K562 (cell line): Measurements from ENCODE around the gene DKK1. TPM values are rescaled to one million over a fixed set of nuclear protein-coding genes. Genes with fewer than 3 reads are reported as not detected.
"Not testable (repeated sequence)": the region's sequence is repeated elsewhere in the genome, so short reads cannot be mapped to it uniquely, and the experiment has no call there.

ENCODE experiments used
- ATAC-seq: fragments of 200-7000 bp; cut with Tn5 transposase; 3 replicates; pipeline ENCODE4 v1.9.1; 2020; ENCODE audit warnings: moderate library complexity
- BruUV-seq: library from RNA; stranded (reverse); fragments of 400-500 nt; replicated peaks from 2 replicates; lab custom pipeline; 2021; lab: Mats Ljungman, UMichigan
- CTCF ChIA-PET: fragments of 300-600 bp; formaldehyde crosslinking; extraction: SDS; loops from one replicate; lab custom pipeline; 2021; ENCODE audit warnings: low intra/inter-chr PET ratio; lab: Yijun Ruan, JAX
- POLR2A ChIA-PET: fragments of 300-600, 350-650 bp; sonication (Branson Sonifier 250); formaldehyde crosslinking; extraction: SDS; loops from one replicate; lab custom pipeline; 2021; ENCODE audit warnings: antibody characterized with exemption, inconsistent platforms; lab: Yijun Ruan, JAX
- DNase-seq, 4 experiments: peaks; one replicate each; pipeline versions ENCODE4 v3.0.0 to v3.0.0-alpha.2; 2011 to 2018; ENCODE audit warnings: low spot score in 3 of 4, mixed read lengths in 3 of 4; ENCODE audit errors: extremely low read depth in 1 of 4
- FAIRE-seq: peaks from 2 replicates; lab custom pipeline; 2011; peaks lifted over from hg19 to GRCh38; lab: Jason Lieb, UNC
- H2AFZ ChIP-seq: 2 replicates; pipeline ENCODE4 v1.6.0; 2011; ENCODE audit warnings: low read depth, low read length, control low read depth, inconsistent platforms
- H3K27ac ChIP-seq: fragments of 200-600 bp; 3 replicates; pipeline ENCODE4 v1.8.0; 2011; ENCODE audit warnings: low read depth, mild to moderate bottlenecking, control low read depth, inconsistent platforms, low read length, moderate library complexity, mixed read lengths; ENCODE audit errors: extremely low read depth
- H3K27me3 ChIP-seq, 2 experiments: fragments of 300-600 bp in 1 of 2; 2 replicates in 1 of 2; 3 replicates in 1 of 2; pipeline versions ENCODE4 v1.6.0 to v1.8.0; 2011; ENCODE audit warnings: inconsistent platforms in 2 of 2, low read length in 2 of 2, mild to moderate bottlenecking in 1 of 2, mixed read lengths in 1 of 2, moderate library complexity in 1 of 2; ENCODE audit not compliant: control insufficient read depth in 2 of 2, insufficient read depth in 2 of 2
- H3K36me3 ChIP-seq: fragments of 300-600 bp; 3 replicates; pipeline ENCODE4 v1.8.0; 2011; ENCODE audit warnings: mild to moderate bottlenecking, low read length, inconsistent platforms; ENCODE audit not compliant: control insufficient read depth, insufficient read depth
- H3K4me1 ChIP-seq, 2 experiments: fragments of 200-600 bp in 1 of 2; replicated peaks in 1 of 2; 2 replicates in 1 of 2; 3 replicates in 1 of 2; pipeline versions ENCODE4 v1.5.1 to v1.8.0; 2011; ENCODE audit warnings: inconsistent platforms in 2 of 2, low read length in 2 of 2, mild to moderate bottlenecking in 1 of 2, mixed read lengths in 1 of 2, moderate library complexity in 1 of 2; ENCODE audit not compliant: control insufficient read depth in 2 of 2, insufficient read depth in 2 of 2
- H3K4me2 ChIP-seq: 2 replicates; pipeline ENCODE4 v1.6.1; 2011; ENCODE audit warnings: low read length, control low read depth, inconsistent platforms, mixed read lengths; ENCODE audit not compliant: insufficient read depth
- H3K4me3 ChIP-seq: fragments of 200-600 bp; sonication (generic), shearing (Covaris generic); 2 replicates; pipeline ENCODE4 v1.5.1; 2016; ENCODE audit warnings: control low read depth, inconsistent platforms
- H3K79me2 ChIP-seq: fragments of 200-600 bp; 3 replicates; pipeline ENCODE4 v1.8.0; 2011; ENCODE audit warnings: low read length, inconsistent platforms; ENCODE audit not compliant: control insufficient read depth, insufficient read depth
- H3K9ac ChIP-seq, 2 experiments: 2 replicates each; pipeline versions ENCODE4 v1.6.0 to v1.6.1; 2011; ENCODE audit warnings: low read depth in 2 of 2, low read length in 2 of 2, control low read depth in 1 of 2, inconsistent platforms in 1 of 2, mild to moderate bottlenecking in 1 of 2, mixed read lengths in 1 of 2; ENCODE audit not compliant: insufficient read depth in 1 of 2
- H3K9me1 ChIP-seq: one replicate; pipeline ENCODE4 v1.6.0; 2011; ENCODE audit warnings: inconsistent platforms, mild to moderate bottlenecking, low read length, moderate library complexity; ENCODE audit not compliant: control insufficient read depth, insufficient read depth
- H3K9me3 ChIP-seq: replicated peaks from 2 replicates; pipeline ENCODE4 v1.5.1; 2011; ENCODE audit warnings: low read depth, low read length, inconsistent platforms; ENCODE audit not compliant: control insufficient read depth, insufficient read depth
- H4K20me1 ChIP-seq: replicated peaks from 2 replicates; pipeline ENCODE4 v1.6.1; 2011; ENCODE audit warnings: low read length, inconsistent platforms, mixed read lengths; ENCODE audit not compliant: control insufficient read depth, insufficient read depth
- WGBS: fragments of 100-300 bp; shearing (Covaris generic); methylation state at CpG from one replicate; pipeline ENCODE4 v1.1.6; 2016; ENCODE audit warnings: low coverage, mixed read lengths; ENCODE audit not compliant: insufficient coverage; ENCODE audit errors: missing lambda C conversion rate; 5-methylcytosine and 5-hydroxymethylcytosine counted together
- in situ Hi-C: fragments of 300-500 bp; cut with MboI; formaldehyde crosslinking; loops from 4 replicates; pipeline ENCODE4 v1.15.0; 2018; ENCODE audit warnings: inconsistent platforms, mixed read lengths
- intact Hi-C: fragments of 100-400 bp; cut with micrococcal nuclease; formaldehyde crosslinking; loops from 2 replicates; pipeline ENCODE4 v1.14.2; 2022
- polyA plus RNA-seq, 8 experiments: library from polyadenylated mRNA; depleted of rRNA in 4 of 8; stranded (reverse) in 5 of 8; unstranded in 3 of 8; fragments of >200 nt; fragmentation: Nextera tagmentation in 2 of 8; fragmentation: Illumina TruSeq in 1 of 8; extraction: Ambion mirVana in 2 of 8; extraction: Trizol in 1 of 8; gene quantifications; 2 replicates each; pipeline versions ENCODE4 v1.2.1 to v1.2.3, GENCODE V29; 2011 to 2014; ENCODE audit warnings: inconsistent platforms in 1 of 8, missing spikeins in 1 of 8
- total RNA-seq, 7 experiments: library from RNA; depleted of rRNA in 6 of 7; stranded (reverse); fragments of >200 nt in 6 of 7; fragmentation: Illumina TruSeq in 2 of 7; extraction: Trizol in 2 of 7; gene quantifications; 2 replicates each; pipeline versions ENCODE4 v1.2.1 to v1.2.3, GENCODE V29; 2011 to 2021; ENCODE audit warnings: low replicate concordance in 1 of 7

The DKK1 gene
- total and polyA plus RNA-seq, 9 of the 15 experiments (the other 6 are each of a cell fraction or from before 2014, with no cell fraction given), result 0.13 TPM; not detected in 8

DNA sequence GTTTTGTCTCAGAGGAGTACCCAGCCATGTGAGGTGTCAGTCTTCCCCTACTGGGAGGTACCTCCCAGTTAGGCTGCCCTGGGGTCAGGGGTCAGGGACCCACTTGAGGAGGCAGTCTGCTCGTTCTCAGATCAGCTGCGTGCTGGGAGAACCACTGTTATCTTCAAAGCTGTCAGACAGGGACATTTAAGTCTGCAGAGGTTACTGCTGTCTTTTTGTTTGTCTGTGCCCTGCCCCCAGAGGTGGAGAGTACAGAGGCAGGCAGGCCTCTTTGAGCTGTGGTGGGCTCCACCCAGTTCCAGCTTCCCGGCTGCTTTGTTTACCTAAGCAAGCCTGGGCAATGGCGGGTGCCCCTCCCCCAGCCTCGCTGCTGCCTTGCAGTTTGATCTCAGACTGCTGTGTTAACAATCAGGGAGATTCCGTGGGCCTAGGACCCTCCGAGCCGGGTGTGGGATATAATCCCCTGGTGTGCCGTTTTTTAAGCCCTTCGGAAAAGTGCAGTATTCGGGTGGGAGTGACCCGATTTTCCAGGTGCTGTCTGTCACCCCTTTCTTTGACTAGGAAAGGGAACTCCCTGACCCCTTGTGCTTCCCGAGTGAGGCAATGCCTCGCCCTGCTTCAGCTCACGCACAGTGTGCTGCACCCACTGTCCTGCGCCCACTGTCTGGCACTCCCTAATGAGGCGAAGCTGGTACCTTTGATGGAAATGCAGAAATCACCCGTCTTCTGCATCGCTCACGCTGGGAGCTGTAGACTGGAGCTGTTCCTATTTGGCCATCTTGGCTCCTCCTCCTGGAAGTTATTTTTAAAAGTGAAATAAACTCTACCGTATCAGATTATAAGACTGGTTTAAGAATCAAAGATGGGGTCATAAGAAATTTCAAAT is 51.7 kb downstream of the DKK1 start:
- H3K9ac ChIP-seq, in situ Hi-C loops, H3K36me3 ChIP-seq, H2AFZ ChIP-seq, CTCF ChIA-PET, H3K9me3 ChIP-seq, ATAC-seq, H3K27me3 ChIP-seq, H3K9me1 ChIP-seq, DNase-seq, POLR2A ChIA-PET, intact Hi-C loops, H3K4me1 ChIP-seq, H3K4me2 ChIP-seq, H3K27ac ChIP-seq, H3K79me2 ChIP-seq, FAIRE-seq, H4K20me1 ChIP-seq, BruUV-seq, H3K4me3 ChIP-seq: not testable (repeated sequence)
- 2% methylated on average over 15 of the region's 21 CpGs for WGBS
